Spleen (tissue), 7 donors: Measurements from ENCODE around the gene SLC7A6.

Experiments used
- POLR2A ChIP-seq, 3 donors: fragments of 450-650 bp; IDR thresholded peaks; one replicate each; pipeline ENCODE4 v1.5.1; 2017; ENCODE audit warnings: antibody characterized with exemption in 3 of 3, mild to moderate bottlenecking in 1 of 3
- POLR2AphosphoS5 ChIP-seq, 3 donors: sonication (generic); formaldehyde crosslinking; IDR thresholded peaks; one replicate each; pipeline ENCODE4 v1.5.1; 2017; ENCODE audit warnings: antibody characterized with exemption in 3 of 3
- TF ChIP-seq, protein P1 (sequence below), 11 experiments: fragments of 200-600 bp in 7 of 11; fragments of 450-650 bp in 4 of 11; sonication (generic) in 4 of 11; IDR thresholded peaks in 8 of 11; conservative IDR thresholded peaks in 3 of 11; 1 replicate in 7 of 11; 2 replicates in 4 of 11; pipeline versions ENCODE4 v1.4.0 to v1.8.0; 2016 to 2021; ENCODE audit warnings: antibody characterized with exemption in 11 of 11, inconsistent platforms in 4 of 11, mild to moderate bottlenecking in 1 of 11
- donor health status: DM: no; HTN: no; CAD: no; lungs with moderate emphysema.
- donor health status: DM: no; HTN: no; CAD: no.
- donor health status: DM: no; HTN: no; CAD: no.

DNA sequence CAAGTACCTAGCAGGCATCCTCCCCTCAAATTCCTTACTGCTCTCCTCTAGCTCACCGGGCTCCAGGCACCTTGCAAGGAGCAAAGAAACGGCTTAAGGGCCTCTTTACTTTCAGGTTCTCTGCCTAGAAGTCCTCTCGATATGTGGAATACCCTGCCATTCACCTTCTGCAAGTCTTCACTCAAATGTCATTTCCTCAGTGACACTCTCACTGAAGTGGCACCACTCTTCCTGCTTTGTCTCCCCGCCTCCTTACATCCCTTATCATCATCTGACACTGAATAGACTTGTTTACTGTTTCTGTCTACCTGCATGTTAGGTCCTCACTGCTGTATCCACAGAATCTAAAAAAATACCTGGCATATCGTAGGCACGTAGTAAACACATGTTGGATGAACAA is 45.5 kb downstream of the SLC7A6 start:
- TF ChIP-seq, protein P1, sequence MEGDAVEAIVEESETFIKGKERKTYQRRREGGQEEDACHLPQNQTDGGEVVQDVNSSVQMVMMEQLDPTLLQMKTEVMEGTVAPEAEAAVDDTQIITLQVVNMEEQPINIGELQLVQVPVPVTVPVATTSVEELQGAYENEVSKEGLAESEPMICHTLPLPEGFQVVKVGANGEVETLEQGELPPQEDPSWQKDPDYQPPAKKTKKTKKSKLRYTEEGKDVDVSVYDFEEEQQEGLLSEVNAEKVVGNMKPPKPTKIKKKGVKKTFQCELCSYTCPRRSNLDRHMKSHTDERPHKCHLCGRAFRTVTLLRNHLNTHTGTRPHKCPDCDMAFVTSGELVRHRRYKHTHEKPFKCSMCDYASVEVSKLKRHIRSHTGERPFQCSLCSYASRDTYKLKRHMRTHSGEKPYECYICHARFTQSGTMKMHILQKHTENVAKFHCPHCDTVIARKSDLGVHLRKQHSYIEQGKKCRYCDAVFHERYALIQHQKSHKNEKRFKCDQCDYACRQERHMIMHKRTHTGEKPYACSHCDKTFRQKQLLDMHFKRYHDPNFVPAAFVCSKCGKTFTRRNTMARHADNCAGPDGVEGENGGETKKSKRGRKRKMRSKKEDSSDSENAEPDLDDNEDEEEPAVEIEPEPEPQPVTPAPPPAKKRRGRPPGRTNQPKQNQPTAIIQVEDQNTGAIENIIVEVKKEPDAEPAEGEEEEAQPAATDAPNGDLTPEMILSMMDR (IDR thresholded peaks at IDR 0.05 in 8 of 11, conservative IDR thresholded peaks at IDR 0.05 in 3 of 11) = no peak
- no peak for TF ChIP-seq POLR2AphosphoS5 (IDR thresholded peaks at IDR 0.05)
- TF ChIP-seq POLR2A (IDR thresholded peaks at IDR 0.05) = no peak
